Spinal cord (tissue), 10 donors: ENCODE results near the gene HEYL. TPM values are rescaled to one million over a fixed set of nuclear protein-coding genes. Genes with fewer than 3 reads are reported as not detected.

Experiments used
- DNase-seq, 6 donors: peaks; one replicate each; pipeline versions ENCODE4 v3.0.0 to v3.0.0-alpha.2; 2013 to 2015; ENCODE audit warnings: low spot score in 6 of 6, low read depth in 4 of 6
- H3K27ac ChIP-seq: one replicate; pipeline ENCODE4 v1.5.1; 2013; ENCODE audit warnings: low read depth, low read length, control low read depth
- H3K27me3 ChIP-seq: one replicate; pipeline ENCODE4 v1.6.1; 2013; ENCODE audit warnings: low read length; ENCODE audit not compliant: control insufficient read depth, insufficient read depth
- H3K36me3 ChIP-seq: one replicate; pipeline ENCODE4 v1.6.1; 2013; ENCODE audit warnings: low read length; ENCODE audit not compliant: control insufficient read depth, insufficient read depth
- H3K4me1 ChIP-seq: one replicate; pipeline ENCODE4 v1.6.1; 2013; ENCODE audit warnings: low read length; ENCODE audit not compliant: control insufficient read depth, insufficient read depth
- H3K4me3 ChIP-seq: one replicate; pipeline ENCODE4 v1.5.1; 2013; ENCODE audit warnings: low read depth, low read length, control low read depth
- H3K9me3 ChIP-seq: one replicate; pipeline ENCODE4 v1.6.1; 2013; ENCODE audit warnings: low read length; ENCODE audit not compliant: control insufficient read depth, insufficient read depth
- WGBS: methylation state at CpG from one replicate; pipeline ENCODE4 v1.1.5; 2013; ENCODE audit warnings: missing lambda C conversion rate; ENCODE audit not compliant: insufficient coverage; 5-methylcytosine and 5-hydroxymethylcytosine counted together
- polyA plus RNA-seq, 2 donors: library from polyadenylated mRNA; unstranded; fragments of 120-200 nt; gene quantifications; one replicate each; pipeline ENCODE4 v1.2.1, GENCODE V29; 2013; ENCODE audit not compliant: insufficient read length in 2 of 2
- total RNA-seq, 2 donors: library from RNA; depleted of rRNA in 1 of 2; stranded (reverse); fragments of 120-200 nt in 1 of 2; fragments of >200 nt in 1 of 2; gene quantifications; one replicate each; pipeline versions ENCODE4 v1.2.3 to v1.2.4, GENCODE V29; 2013 to 2014
- donor health status: healthy.

HEYL gene
- total and polyA plus RNA-seq, 4 donors = 3.2 to 10.2 (median 8.1) TPM

DNA sequence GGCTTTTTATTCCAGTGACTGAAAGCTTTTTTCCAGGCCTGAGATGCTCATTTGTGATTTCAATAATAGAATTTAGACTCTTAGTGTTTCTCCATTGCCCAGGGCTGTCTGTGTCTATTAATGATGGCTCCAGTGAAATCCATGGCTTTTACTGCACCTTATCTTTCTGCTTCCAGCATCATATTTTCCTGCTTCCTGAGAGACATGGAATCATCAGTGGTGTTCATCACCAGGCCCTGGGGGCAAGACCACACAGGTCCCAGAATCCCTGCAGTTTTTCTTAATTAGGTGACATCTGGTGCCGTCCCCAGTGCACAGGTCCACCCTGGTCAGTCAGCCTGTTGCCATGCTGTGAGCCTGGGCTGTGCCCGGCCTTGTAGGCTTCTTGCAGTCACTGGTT is 16.9 kb upstream of the HEYL start:
- Histone ChIP-seq H3K27ac (no peak overlapping the region), H3K4me1 (peaks cover 26% of the 10 kb centered on the region), H3K9me3 (no peaks in the 10 kb centered on the region), H3K27me3 (no peaks in the 10 kb centered on the region), H3K36me3 (peaks cover 4% of the 10 kb centered on the region), H3K4me3 (no peak overlapping the region)
- WGBS = 100% methylated on average over 1 of the region's 2 CpGs
- DNase-seq = no peak

DNA sequence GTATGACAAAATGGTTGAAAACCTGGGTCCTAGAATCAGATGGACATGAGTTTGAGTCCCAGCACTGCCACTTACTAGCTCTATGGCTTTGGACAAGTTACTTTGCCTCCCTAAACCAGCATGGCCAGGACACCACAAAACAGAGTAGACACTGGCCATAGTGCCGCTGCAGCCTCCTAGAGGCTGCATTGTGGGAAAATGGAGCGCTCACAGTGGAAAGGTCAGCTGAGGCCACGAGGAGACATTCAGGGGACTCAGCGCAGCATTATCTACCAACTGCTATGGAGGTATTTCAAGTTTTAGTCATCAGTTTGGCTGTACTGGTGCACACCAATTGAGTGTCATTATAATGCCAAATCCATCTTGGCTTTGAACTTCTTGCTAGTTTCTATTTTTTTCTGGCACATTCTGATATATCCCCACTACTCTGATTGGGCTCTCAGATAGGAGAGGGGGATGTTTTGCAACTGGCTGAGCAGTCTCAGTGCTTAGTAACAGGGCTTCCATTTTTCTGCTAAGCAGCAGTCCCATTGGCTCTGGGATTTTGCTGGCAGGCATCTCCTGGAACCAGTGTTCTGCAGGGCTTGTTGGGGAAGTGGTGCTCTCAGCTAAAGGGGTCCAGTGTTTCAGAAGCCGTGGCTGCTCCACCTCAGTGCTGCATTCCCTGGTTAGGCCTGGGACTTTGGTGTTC is 16.3 kb upstream of the HEYL start:
- 86% methylated on average over 5 of the region's 5 CpGs for WGBS
- Histone ChIP-seq H3K4me1 (peaks cover 26% of the 10 kb centered on the region), H3K36me3 (no peaks in the 10 kb centered on the region), H3K27ac (no peak overlapping the region), H3K4me3 (no peak overlapping the region), H3K9me3 (no peaks in the 10 kb centered on the region), H3K27me3 (no peaks in the 10 kb centered on the region)
- peak in 1 of 6 donors; percentile 49 for DNase-seq

DNA sequence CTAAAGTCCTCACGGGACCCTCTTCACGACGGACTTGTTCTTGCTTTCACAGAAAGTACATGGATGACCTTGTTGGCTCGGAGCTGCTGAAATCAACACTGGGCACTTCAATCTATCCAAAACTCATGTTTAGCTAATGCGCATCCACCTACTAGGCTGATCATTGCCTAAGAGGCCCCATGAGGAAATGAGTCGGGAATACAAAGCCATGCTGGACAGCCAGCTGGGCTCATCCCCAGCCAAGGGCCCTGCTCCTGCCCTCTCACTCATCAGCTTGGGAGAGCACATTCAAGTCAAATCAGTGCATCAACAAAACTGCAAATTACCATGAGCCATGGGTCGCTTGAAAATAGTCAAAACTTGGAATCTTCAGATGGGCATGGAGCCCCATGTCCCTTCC is 14.8 kb upstream of the HEYL start:
- no peak overlapping the region for H3K4me3 ChIP-seq
- H3K27me3 ChIP-seq = no peaks in the 10 kb centered on the region
- H3K4me1 ChIP-seq = peaks cover 26% of the 10 kb centered on the region
- H3K9me3 ChIP-seq = no peaks in the 10 kb centered on the region
- DNase-seq = no peak
- WGBS = 69% methylated on average over 7 of the region's 7 CpGs
- no peak overlapping the region for H3K27ac ChIP-seq
- no peaks in the 10 kb centered on the region for H3K36me3 ChIP-seq

DNA sequence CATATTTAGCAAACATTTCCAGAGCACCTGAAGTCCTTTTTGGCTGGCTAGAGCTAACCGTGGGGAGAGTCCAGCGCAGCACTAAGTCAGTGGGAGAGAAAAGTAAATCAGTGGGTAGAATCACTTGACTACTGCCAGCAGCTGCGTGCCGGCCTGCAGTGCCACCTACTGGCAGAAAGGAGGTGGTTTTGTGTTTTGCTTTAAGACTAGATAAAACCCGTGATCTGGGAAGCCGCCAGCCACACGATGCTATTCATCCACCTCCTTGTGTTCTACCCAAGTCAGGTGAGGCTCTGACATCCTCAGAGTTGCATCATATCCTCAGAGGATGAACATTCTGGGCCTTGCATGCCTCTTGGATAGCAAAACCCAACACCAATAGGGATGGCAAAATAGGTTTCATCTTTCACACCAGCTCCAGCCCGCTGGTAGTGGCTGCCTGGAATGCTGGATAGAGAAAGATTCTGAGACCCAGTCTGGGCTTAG is 14.1 kb upstream of the HEYL start:
- peak; percentile 69 to 96 (median 76) for DNase-seq
- Histone ChIP-seq H3K36me3 (no peaks in the 10 kb centered on the region), H3K9me3 (no peaks in the 10 kb centered on the region), H3K4me3 (no peak overlapping the region), H3K27me3 (no peaks in the 10 kb centered on the region), H3K27ac (no peak overlapping the region), H3K4me1 (peaks cover 22% of the 10 kb centered on the region)
- WGBS = 1% methylated on average over 6 of the region's 8 CpGs

DNA sequence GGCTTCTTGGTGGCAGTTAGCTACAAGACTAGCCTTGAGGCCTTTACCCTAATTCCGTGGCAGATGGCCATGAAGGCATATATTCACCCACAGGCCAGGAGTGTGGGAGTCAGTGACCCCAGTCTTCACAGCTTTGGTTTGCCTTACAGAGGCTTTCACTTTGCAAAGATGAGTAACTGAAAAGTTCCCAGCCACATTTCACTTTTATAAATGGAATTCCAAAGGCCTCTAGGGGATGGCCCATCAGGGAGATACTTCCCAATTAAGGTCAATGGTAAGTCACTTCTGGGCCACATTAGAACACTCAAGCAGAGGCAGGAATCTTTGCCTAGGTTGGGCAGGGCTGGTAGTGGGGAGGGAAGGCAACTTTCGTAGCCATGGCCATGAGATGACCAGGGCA is 13.1 kb upstream of the HEYL start:
- peaks cover 16% of the 10 kb centered on the region for H3K4me1 ChIP-seq
- WGBS = 100% methylated on average over 2 of the region's 2 CpGs
- no peaks in the 10 kb centered on the region for H3K27me3 ChIP-seq
- no peak for DNase-seq
- no peaks in the 10 kb centered on the region for H3K9me3 ChIP-seq
- no peak overlapping the region for H3K4me3 ChIP-seq
- no peaks in the 10 kb centered on the region for H3K36me3 ChIP-seq
- no peak overlapping the region for H3K27ac ChIP-seq

DNA sequence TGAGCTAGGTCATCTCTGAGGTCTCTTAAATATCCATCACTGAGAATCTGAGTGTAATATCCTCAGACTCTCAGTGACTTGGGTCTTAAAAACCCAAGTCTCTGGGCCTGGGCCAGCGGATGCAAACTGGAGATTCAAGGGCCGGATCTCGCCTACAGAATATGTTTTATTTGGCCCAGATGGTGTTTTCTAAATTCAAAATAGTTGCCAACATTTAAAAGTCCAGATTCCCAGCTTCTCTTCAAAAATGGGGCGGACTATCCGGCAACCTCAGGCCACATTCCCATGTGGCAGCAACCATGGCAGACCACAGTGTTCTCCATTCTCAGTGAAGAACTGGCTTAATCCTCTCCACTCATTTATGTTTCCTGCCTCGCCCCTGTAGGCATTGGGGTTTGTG is 12.7 kb upstream of the HEYL start:
- peak in 1 of 6 donors; percentile 21 for DNase-seq
- Histone ChIP-seq H3K9me3 (no peaks in the 10 kb centered on the region), H3K4me1 (peaks cover 16% of the 10 kb centered on the region), H3K4me3 (no peak overlapping the region), H3K27ac (no peak overlapping the region), H3K27me3 (no peaks in the 10 kb centered on the region), H3K36me3 (no peaks in the 10 kb centered on the region)
- WGBS = 94% methylated on average over 3 of the region's 6 CpGs

DNA sequence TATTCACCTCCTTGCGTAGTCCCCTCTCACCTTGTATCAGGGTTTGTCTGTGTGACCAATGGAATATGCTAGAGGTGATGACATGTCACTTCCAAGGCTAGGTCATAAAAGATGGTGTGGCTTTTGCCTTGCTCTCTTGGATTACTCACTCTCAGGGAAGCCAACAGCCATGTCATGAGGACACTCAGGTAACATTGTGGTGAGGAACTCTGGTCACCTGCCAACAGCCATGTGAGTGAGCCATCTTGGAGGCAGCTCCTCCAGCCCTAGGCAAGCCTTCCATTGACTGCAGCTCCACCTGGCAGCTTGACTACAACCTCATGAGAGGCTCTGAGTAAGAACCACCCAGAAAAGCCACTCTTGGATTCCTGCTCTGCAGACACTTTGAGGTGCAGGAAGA is 11.0 kb upstream of the HEYL start:
- no peak for DNase-seq

DNA sequence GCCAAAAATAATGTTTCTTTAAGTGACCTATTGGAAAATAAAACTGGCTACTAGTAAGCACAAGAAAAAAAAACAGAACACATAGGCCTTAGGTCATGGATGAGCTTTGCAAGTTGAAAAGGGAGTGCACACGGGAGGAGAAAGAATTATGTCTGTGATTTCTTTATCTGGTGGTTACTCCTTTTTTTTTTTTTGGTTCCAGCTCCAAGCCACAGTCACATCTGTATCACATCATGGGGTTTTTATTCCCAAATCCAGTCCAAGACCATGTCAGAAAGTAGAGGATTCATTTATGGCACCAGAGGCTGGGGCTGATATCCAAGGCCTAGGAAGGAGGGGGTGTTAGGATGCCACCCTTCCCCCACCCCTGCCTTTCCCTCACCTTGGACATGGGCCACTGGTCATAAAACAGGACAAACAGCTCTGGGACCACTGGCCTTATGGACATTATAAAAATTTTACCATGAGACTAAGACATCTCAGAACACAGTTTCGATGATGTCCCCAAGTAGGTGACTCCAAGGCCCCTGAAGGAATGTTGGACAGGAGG is 10.3 kb upstream of the HEYL start:
- Histone ChIP-seq H3K4me3 (no peak overlapping the region), H3K9me3 (no peaks in the 10 kb centered on the region), H3K36me3 (no peaks in the 10 kb centered on the region), H3K27me3 (no peaks in the 10 kb centered on the region), H3K27ac (no peak overlapping the region), H3K4me1 (peaks cover 20% of the 10 kb centered on the region)
- WGBS = no CpG with 5 or more reads among the region's 2 CpGs
- DNase-seq = no peak

More for the DNA sequence above, 11.0 kb upstream of the HEYL start:
- Histone ChIP-seq H3K4me3 (no peak overlapping the region), H3K36me3 (no peaks in the 10 kb centered on the region), H3K27me3 (no peaks in the 10 kb centered on the region), H3K4me1 (peaks cover 21% of the 10 kb centered on the region), H3K27ac (no peak overlapping the region), H3K9me3 (no peaks in the 10 kb centered on the region)
- WGBS = no CpG with 5 or more reads among the region's 1 CpG

DNA sequence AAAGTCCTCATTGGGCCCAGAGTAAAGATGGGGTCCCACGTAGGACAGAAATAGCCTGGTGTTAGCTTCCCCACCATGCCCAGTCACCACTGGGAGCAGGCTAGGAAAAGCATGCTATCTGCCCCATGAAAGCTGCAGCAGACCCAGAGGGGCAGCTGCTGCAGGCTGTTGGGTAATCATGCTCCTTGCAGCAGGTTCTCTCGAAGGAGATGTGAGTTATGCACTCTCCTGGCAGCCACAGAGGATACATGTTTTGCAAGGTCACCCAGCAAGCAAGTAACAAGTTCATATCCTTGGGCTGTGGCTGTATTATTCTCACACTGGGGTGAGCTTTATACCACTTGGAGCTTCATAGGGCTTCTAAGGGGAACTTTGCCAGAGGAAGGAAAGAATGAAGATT is 9.1 kb upstream of the HEYL start:
- Histone ChIP-seq H3K27me3 (no peaks in the 10 kb centered on the region), H3K36me3 (no peaks in the 10 kb centered on the region), H3K4me3 (no peak overlapping the region), H3K4me1 (peaks cover 13% of the 10 kb centered on the region), H3K27ac (no peak overlapping the region), H3K9me3 (no peaks in the 10 kb centered on the region)
- no peak for DNase-seq
- 60% methylated on average over 2 of the region's 2 CpGs for WGBS

DNA sequence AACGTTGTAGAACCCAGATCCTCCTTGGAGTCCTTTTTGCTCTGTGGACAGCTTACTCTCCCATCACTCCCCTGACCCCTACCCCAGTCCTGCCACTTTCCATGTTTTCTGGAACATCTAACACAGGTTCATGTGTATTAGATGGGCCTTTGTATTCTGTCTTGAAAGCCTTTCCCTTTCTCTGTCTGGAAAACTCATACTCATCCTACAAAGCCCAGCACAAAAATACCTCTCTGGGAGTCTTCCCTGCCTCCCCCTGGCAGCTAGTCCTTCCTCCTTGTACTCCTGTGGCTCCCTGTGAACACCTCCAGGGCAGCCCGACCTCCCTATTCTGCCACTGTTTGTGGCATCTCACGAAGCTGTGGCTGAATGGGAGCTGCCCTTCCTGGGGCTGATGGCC is 7.8 kb upstream of the HEYL start:
- Histone ChIP-seq H3K9me3 (no peaks in the 10 kb centered on the region), H3K4me3 (no peak overlapping the region), H3K27me3 (no peaks in the 10 kb centered on the region), H3K27ac (no peak overlapping the region), H3K4me1 (peaks cover 16% of the 10 kb centered on the region), H3K36me3 (no peaks in the 10 kb centered on the region)
- WGBS = 91% methylated on average over 3 of the region's 3 CpGs
- DNase-seq = no peak
